HepG2 (cell line): ENCODE results near the gene PLEKHN1. TPM values are rescaled to one million over a fixed set of nuclear protein-coding genes. Genes with fewer than 3 reads are reported as not detected.

ENCODE experiments used
- ATF7 ChIP-seq, 2 experiments: fragments of 450-650 bp in 1 of 2; sonication (generic) in 1 of 2; formaldehyde crosslinking in 1 of 2; IDR thresholded peaks; 2 replicates each; pipeline versions ENCODE4 v1.4.0 to v1.6.1; 2016 to 2020; ENCODE audit warnings: antibody characterized with exemption in 1 of 2, mild to moderate bottlenecking in 1 of 2, missing genetic modification reagents in 1 of 2
- FOXA3 ChIP-seq: IDR thresholded peaks from 2 replicates; pipeline ENCODE4 v1.6.1; 2016; ENCODE audit warnings: missing genetic modification reagents, missing compliant biosample characterization
- MLLT10 ChIP-seq: sonication (generic); formaldehyde crosslinking; IDR thresholded peaks from 2 replicates; pipeline ENCODE4 v1.4.0; 2020; ENCODE audit warnings: missing genetic modification reagents
- MTF2 ChIP-seq: sonication (generic); formaldehyde crosslinking; IDR thresholded peaks from 2 replicates; pipeline ENCODE4 v1.5.0; 2020; ENCODE audit warnings: missing genetic modification reagents, borderline replicate concordance
- ZEB1 ChIP-seq: IDR thresholded peaks from 2 replicates; pipeline ENCODE4 v1.6.1; 2012; ENCODE audit warnings: mild to moderate bottlenecking, low read depth, inconsistent platforms; ENCODE audit not compliant: insufficient replicate concordance
- ZFP82 ChIP-seq: sonication (generic); formaldehyde crosslinking; IDR thresholded peaks from 2 replicates; pipeline ENCODE4 v1.5.1; 2020; ENCODE audit warnings: mild to moderate bottlenecking, missing genetic modification reagents, borderline replicate concordance
- ZNF766 ChIP-seq: sonication (generic); formaldehyde crosslinking; IDR thresholded peaks from 2 replicates; pipeline ENCODE4 v1.5.0; 2020; ENCODE audit warnings: missing genetic modification reagents, borderline replicate concordance
- polyA plus RNA-seq, 8 experiments: library from polyadenylated mRNA; depleted of rRNA in 3 of 8; stranded (reverse) in 7 of 8; unstranded in 1 of 8; fragments of >200 nt; fragmentation: Illumina TruSeq in 4 of 8; extraction: Trizol in 4 of 8; gene quantifications; 2 replicates each; pipeline versions ENCODE4 v1.2.1 to v1.2.3, GENCODE V29; 2011 to 2016; ENCODE audit warnings: low read depth in 4 of 8, missing spikeins in 1 of 8, mixed read lengths in 1 of 8; ENCODE audit not compliant: insufficient read depth in 1 of 8
- total RNA-seq, 5 experiments: library from RNA; depleted of rRNA; stranded (reverse); fragments of >200 nt; fragmentation: Illumina TruSeq; extraction: Trizol; gene quantifications; 2 replicates each; pipeline ENCODE4 v1.2.3, GENCODE V29; 2016; ENCODE audit warnings: low read depth in 1 of 5
- TF ChIP-seq, protein P1 (sequence below): sonication (generic); formaldehyde crosslinking; IDR thresholded peaks from 2 replicates; pipeline ENCODE4 v1.4.0; 2020; ENCODE audit warnings: missing genetic modification reagents, borderline replicate concordance
- TF ChIP-seq, protein P2 (sequence below): IDR thresholded peaks from 2 replicates; pipeline ENCODE4 v1.6.1; 2016; ENCODE audit warnings: mild to moderate bottlenecking
- TF ChIP-seq, protein P3 (sequence below): sonication (generic); formaldehyde crosslinking; IDR thresholded peaks from 2 replicates; pipeline ENCODE4 v1.8.0; 2022; ENCODE audit warnings: missing genetic modification reagents, mild to moderate bottlenecking, inconsistent platforms, borderline replicate concordance
- TF ChIP-seq, protein P4 (sequence below): sonication (generic); formaldehyde crosslinking; IDR thresholded peaks from 2 replicates; pipeline ENCODE4 v1.5.0; 2020; ENCODE audit warnings: mild to moderate bottlenecking, missing genetic modification reagents, moderate library complexity
- TF ChIP-seq, protein P5 (sequence below): sonication (generic); formaldehyde crosslinking; IDR thresholded peaks from 2 replicates; pipeline ENCODE4 v1.4.0; 2020; ENCODE audit warnings: missing genetic modification reagents
- TF ChIP-seq, protein P6 (sequence below): sonication (generic); formaldehyde crosslinking; IDR thresholded peaks from 2 replicates; pipeline ENCODE4 v1.4.0; 2020; ENCODE audit warnings: missing genetic modification reagents, borderline replicate concordance

The PLEKHN1 gene
- total and polyA plus RNA-seq, 2 of the 13 experiments (the other 11 are each of a cell fraction or from before 2014, with no cell fraction given) = 0.42 to 0.58 TPM

DNA sequence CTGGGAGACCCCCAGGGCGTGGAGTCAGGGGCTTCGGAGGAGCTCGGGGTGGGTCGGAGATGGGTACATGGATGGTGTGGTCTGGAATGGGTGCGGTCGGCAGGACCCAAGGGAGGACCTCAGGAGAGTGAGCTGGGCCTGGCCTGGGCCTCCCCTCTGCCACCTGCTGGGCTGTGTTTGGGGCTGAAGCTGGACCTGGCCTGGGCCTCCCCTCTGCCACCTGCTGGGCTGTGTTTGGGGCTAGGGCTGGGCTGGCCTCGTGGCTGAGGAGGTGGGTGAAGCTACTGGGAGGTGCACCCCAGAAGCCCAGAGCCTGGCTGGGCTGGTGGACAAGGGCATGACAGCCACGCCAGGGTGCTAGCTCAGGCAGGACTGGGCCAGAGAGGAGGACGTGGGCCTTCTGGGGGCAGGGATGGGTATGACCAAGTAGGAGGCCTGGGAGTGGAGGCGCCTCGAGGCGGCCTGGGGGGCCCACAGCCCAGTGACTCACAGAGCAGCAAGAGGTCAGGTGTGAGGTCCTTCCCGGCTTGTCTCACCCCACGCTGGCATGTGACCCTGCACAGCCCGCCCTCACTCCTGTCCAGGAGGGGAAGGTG lies 28.1 kb upstream of the PLEKHN1 start (continued):
- TF ChIP-seq, protein P1, sequence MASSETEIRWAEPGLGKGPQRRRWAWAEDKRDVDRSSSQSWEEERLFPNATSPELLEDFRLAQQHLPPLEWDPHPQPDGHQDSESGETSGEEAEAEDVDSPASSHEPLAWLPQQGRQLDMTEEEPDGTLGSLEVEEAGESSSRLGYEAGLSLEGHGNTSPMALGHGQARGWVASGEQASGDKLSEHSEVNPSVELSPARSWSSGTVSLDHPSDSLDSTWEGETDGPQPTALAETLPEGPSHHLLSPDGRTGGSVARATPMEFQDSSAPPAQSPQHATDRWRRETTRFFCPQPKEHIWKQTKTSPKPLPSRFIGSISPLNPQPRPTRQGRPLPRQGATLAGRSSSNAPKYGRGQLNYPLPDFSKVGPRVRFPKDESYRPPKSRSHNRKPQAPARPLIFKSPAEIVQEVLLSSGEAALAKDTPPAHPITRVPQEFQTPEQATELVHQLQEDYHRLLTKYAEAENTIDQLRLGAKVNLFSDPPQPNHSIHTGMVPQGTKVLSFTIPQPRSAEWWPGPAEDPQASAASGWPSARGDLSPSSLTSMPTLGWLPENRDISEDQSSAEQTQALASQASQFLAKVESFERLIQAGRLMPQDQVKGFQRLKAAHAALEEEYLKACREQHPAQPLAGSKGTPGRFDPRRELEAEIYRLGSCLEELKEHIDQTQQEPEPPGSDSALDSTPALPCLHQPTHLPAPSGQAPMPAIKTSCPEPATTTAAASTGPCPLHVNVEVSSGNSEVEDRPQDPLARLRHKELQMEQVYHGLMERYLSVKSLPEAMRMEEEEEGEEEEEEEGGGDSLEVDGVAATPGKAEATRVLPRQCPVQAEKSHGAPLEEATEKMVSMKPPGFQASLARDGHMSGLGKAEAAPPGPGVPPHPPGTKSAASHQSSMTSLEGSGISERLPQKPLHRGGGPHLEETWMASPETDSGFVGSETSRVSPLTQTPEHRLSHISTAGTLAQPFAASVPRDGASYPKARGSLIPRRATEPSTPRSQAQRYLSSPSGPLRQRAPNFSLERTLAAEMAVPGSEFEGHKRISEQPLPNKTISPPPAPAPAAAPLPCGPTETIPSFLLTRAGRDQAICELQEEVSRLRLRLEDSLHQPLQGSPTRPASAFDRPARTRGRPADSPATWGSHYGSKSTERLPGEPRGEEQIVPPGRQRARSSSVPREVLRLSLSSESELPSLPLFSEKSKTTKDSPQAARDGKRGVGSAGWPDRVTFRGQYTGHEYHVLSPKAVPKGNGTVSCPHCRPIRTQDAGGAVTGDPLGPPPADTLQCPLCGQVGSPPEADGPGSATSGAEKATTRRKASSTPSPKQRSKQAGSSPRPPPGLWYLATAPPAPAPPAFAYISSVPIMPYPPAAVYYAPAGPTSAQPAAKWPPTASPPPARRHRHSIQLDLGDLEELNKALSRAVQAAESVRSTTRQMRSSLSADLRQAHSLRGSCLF = no peak
- TF ChIP-seq ZEB1 (no peak), MLLT10 (no peak), ZFP82 (no peak), ZNF766 (CRISPR knock-in tag) (no peak), MTF2 (CRISPR knock-in tag) (peak; percentile 77; the same call in 1 of the 2 replicates), ATF7 (IDR thresholded peaks at IDR 0.05) (no peak), ATF7 (CRISPR knock-in tag; IDR thresholded peaks at IDR 0.05) (no peak), FOXA3 (CRISPR knock-in tag) (no peak)
- TF ChIP-seq, protein P2, sequence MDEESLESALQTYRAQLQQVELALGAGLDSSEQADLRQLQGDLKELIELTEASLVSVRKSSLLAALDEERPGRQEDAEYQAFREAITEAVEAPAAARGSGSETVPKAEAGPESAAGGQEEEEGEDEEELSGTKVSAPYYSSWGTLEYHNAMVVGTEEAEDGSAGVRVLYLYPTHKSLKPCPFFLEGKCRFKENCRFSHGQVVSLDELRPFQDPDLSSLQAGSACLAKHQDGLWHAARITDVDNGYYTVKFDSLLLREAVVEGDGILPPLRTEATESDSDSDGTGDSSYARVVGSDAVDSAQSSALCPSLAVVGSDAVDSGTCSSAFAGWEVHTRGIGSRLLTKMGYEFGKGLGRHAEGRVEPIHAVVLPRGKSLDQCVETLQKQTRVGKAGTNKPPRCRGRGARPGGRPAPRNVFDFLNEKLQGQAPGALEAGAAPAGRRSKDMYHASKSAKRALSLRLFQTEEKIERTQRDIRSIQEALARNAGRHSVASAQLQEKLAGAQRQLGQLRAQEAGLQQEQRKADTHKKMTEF (CRISPR knock-in tag) = no peak
- TF ChIP-seq, protein P3, sequence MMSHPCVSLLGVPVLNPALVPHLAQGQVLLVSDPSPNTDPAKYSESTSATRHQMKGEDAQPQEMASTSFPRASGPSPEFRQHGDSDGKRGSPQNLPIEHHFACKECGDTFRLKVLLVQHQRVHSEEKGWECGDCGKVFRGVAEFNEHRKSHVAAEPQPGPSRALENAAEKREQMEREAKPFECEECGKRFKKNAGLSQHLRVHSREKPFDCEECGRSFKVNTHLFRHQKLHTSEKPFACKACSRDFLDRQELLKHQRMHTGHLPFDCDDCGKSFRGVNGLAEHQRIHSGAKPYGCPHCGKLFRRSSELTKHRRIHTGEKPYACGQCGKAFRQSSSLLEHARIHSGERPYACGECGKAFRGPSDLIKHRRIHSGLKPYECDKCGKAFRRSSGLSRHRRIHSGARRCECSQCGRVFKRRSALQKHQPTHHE (CRISPR knock-in tag) = no peak
- TF ChIP-seq, protein P4, sequence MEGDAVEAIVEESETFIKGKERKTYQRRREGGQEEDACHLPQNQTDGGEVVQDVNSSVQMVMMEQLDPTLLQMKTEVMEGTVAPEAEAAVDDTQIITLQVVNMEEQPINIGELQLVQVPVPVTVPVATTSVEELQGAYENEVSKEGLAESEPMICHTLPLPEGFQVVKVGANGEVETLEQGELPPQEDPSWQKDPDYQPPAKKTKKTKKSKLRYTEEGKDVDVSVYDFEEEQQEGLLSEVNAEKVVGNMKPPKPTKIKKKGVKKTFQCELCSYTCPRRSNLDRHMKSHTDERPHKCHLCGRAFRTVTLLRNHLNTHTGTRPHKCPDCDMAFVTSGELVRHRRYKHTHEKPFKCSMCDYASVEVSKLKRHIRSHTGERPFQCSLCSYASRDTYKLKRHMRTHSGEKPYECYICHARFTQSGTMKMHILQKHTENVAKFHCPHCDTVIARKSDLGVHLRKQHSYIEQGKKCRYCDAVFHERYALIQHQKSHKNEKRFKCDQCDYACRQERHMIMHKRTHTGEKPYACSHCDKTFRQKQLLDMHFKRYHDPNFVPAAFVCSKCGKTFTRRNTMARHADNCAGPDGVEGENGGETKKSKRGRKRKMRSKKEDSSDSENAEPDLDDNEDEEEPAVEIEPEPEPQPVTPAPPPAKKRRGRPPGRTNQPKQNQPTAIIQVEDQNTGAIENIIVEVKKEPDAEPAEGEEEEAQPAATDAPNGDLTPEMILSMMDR = peak; percentile 86
- TF ChIP-seq, protein P5, sequence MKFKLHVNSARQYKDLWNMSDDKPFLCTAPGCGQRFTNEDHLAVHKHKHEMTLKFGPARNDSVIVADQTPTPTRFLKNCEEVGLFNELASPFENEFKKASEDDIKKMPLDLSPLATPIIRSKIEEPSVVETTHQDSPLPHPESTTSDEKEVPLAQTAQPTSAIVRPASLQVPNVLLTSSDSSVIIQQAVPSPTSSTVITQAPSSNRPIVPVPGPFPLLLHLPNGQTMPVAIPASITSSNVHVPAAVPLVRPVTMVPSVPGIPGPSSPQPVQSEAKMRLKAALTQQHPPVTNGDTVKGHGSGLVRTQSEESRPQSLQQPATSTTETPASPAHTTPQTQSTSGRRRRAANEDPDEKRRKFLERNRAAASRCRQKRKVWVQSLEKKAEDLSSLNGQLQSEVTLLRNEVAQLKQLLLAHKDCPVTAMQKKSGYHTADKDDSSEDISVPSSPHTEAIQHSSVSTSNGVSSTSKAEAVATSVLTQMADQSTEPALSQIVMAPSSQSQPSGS (CRISPR knock-in tag) = no peak
- TF ChIP-seq, protein P6, sequence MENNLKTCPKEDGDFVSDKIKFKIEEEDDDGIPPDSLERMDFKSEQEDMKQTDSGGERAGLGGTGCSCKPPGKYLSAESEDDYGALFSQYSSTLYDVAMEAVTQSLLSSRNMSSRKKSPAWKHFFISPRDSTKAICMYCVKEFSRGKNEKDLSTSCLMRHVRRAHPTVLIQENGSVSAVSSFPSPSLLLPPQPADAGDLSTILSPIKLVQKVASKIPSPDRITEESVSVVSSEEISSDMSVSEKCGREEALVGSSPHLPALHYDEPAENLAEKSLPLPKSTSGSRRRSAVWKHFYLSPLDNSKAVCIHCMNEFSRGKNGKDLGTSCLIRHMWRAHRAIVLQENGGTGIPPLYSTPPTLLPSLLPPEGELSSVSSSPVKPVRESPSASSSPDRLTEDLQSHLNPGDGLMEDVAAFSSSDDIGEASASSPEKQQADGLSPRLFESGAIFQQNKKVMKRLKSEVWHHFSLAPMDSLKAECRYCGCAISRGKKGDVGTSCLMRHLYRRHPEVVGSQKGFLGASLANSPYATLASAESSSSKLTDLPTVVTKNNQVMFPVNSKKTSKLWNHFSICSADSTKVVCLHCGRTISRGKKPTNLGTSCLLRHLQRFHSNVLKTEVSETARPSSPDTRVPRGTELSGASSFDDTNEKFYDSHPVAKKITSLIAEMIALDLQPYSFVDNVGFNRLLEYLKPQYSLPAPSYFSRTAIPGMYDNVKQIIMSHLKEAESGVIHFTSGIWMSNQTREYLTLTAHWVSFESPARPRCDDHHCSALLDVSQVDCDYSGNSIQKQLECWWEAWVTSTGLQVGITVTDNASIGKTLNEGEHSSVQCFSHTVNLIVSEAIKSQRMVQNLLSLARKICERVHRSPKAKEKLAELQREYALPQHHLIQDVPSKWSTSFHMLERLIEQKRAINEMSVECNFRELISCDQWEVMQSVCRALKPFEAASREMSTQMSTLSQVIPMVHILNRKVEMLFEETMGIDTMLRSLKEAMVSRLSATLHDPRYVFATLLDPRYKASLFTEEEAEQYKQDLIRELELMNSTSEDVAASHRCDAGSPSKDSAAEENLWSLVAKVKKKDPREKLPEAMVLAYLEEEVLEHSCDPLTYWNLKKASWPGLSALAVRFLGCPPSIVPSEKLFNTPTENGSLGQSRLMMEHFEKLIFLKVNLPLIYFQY (CRISPR knock-in tag) = no peak
